Measurements from ENCODE around the gene CEP170.
"Not testable (repeated sequence)": the region's sequence is repeated elsewhere in the genome, so short reads cannot be mapped to it uniquely, and the experiment has no call there.

The CEP170 gene

GRCh38 chr1:243183176-243183575 lies 71.9 kb downstream of the CEP170 start:
- H3K4me3 ChIP-seq (ENCODE audit: low read depth, low read length) = not testable (repeated sequence)

DNA sequence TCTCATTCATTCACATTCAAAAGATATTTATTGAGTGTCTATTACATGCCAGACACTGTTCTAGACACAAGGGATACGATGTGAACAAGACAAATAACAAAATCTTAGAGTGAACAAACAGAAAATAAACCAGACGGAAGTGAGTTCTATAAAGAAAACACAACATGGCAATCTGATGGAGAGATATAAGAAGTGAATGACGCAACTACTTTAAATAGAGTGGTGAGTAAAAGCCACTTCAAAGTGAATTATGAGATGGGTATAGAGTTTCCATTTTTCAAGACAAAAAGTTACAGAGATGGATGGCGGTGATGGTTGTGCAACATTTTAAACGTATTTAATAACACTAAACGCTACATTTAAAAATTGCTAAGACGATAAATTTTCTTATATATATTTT lies 75.4 kb downstream of the CEP170 start:
- TF ChIP-seq, protein P1, sequence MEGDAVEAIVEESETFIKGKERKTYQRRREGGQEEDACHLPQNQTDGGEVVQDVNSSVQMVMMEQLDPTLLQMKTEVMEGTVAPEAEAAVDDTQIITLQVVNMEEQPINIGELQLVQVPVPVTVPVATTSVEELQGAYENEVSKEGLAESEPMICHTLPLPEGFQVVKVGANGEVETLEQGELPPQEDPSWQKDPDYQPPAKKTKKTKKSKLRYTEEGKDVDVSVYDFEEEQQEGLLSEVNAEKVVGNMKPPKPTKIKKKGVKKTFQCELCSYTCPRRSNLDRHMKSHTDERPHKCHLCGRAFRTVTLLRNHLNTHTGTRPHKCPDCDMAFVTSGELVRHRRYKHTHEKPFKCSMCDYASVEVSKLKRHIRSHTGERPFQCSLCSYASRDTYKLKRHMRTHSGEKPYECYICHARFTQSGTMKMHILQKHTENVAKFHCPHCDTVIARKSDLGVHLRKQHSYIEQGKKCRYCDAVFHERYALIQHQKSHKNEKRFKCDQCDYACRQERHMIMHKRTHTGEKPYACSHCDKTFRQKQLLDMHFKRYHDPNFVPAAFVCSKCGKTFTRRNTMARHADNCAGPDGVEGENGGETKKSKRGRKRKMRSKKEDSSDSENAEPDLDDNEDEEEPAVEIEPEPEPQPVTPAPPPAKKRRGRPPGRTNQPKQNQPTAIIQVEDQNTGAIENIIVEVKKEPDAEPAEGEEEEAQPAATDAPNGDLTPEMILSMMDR (IDR thresholded peaks at IDR 0.05; ENCODE audit: borderline replicate concordance, insufficient read depth, low read depth, low read length) = no peak
- H3K4me3 ChIP-seq (ENCODE audit: low read depth, low read length) = no peak overlapping the region

GRCh38 chr1:243177792-243178191 lies 77.3 kb downstream of the CEP170 start:
- H3K4me3 ChIP-seq (ENCODE audit: low read depth, low read length) = not testable (repeated sequence)

GRCh38 chr1:243173758-243174369 lies 81.2 kb downstream of the CEP170 start:
- not testable (repeated sequence) for H3K4me3 ChIP-seq (ENCODE audit: low read depth, low read length)

DNA sequence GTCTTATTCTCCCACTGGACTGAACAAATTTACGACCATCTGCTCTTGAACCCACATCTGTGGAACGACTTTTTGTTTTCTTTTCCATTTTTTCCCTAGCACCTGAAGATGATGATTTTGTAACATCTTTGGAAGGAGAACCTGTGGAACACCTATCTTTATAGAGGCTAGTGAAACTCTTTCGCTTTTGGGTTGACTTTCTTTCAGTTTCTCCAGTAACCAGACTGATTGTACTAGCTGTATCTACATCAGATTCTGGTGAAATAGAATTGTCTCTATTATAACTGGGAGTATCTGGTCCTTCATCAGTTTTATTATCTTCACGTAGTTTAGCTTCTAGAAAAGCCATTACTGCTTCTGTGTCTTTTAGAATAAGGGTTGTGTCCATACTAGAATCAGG lies 90.2 kb downstream of the CEP170 start:
- H3K4me3 ChIP-seq (ENCODE audit: low read depth, low read length) = not testable (repeated sequence)

DNA sequence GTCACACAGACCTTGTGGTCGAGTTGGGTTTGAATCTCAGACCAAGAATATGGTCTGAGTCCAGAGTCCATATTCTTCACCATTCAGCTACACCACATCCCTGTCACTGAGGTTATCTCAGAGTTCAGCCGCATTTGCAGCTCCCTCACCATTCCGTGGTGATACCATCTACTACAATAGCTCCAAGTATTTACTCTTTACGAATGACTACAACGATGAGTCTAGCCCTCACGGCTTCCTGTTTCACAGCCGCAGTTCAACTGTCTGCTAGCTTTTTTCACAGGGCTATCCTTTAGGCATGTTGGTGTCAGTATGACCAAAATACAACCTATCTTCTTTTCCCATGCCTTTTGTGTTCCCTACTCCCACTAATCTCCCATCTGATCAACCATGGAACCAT lies 104.2 kb downstream of the CEP170 start:
- not testable (repeated sequence) for H3K4me3 ChIP-seq (ENCODE audit: low read depth, low read length)

- not testable (repeated sequence) for H3K4me3 ChIP-seq (ENCODE audit: low read depth, low read length)
These were observed 106.0 kb downstream of the CEP170 start for GRCh38 chr1:243149120-243149519.

DNA sequence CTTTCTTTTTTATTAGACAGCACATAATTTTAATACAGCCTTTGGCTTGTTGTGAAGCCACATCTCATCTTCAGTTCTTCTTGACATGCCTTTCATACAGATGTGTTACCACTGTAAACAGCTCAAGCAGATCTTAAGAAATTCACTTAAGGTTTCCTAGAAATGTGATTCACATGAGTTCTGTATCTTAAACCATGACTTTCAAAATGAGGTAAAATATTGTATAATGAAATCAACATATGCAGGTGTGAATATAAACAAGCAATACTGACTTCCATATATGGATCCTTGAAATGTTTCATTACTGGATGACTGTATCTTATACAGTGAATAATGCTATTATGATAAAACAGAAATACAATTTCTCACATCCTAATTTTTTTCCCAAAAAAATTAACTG lies 107.7 kb downstream of the CEP170 start:
- not testable (repeated sequence) for H3K4me3 ChIP-seq (ENCODE audit: low read depth, low read length)

DNA sequence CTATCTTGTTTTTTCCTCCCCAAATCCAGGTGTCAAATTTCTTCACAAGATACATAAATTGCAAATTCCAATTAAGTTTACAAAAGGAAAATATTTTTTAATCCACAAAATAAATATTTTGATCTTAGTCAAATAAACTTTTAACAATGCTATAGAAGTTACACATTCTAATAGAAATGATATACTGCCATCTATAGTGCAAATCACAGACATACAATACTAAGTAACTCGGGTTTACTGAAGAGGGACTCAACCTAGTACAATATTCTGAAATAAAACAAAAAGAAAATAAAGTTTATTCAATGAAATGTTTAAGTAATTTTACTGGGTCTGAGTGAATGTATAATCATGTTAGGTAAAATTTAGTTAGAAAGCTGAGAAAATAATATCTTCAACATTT lies 114.6 kb downstream of the CEP170 start:
- not testable (repeated sequence) for H3K4me3 ChIP-seq (ENCODE audit: low read depth, low read length)

- not testable (repeated sequence) for H3K4me3 ChIP-seq (ENCODE audit: low read depth, low read length)
These were observed 132.1 kb downstream of the CEP170 start for GRCh38 chr1:243122876-243123409.

DNA sequence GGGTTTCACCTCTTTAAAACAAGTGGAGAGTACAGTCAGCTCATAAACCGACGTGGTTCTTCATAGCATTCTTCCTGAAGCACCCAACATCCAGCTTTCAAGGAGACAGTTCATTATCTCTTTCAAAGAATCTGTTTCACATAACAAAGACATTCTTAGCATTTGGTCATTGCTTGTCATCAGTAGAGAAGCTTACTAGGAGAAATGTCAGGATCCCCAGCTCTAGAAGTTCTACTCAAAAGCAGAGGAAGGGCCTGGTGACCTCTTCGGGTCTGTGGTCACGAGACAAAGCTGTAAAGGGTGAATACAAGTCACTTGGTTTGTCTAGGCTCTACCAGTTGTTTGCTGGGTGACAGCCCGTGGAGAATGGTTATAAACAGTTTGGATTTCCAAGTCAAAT lies 133.1 kb downstream of the CEP170 start:
- H3K4me3 ChIP-seq (ENCODE audit: low read depth, low read length) = not testable (repeated sequence)

DNA sequence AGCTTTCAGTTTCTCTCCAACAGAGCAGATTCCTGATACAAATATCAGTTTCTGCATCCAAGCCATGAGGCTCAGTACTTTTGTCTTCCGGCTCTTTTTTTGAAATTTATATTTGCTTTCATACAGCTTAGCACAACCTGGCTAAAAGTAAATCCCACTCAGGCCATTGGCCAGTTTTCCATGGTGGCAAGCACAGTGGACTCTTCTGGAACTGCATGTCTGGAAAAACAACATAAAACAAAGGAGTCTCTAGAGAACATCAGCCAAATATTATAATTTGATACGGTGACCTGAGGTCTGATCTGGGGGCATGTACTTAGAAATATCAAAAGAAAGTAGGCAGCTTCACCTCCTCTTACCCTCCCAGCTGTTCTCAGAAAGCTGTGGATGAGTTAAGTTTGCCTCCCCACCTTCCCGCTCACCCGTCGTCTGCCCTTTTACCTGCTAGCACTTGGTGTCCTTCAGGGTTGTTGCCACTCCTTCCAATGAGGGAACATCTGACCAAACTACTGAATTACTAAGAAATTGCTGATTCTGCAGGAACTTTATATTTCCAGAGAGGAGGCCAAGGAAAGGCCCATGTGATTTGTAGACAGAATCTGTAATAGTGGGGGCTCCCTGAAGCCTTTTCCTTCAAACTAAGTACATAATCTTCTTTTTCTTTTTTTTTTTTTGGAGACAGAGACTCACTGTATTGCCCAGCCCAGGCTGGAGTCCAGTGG lies 136.3 kb downstream of the CEP170 start:
- not testable (repeated sequence) for H3K4me3 ChIP-seq (ENCODE audit: low read depth, low read length)

DNA sequence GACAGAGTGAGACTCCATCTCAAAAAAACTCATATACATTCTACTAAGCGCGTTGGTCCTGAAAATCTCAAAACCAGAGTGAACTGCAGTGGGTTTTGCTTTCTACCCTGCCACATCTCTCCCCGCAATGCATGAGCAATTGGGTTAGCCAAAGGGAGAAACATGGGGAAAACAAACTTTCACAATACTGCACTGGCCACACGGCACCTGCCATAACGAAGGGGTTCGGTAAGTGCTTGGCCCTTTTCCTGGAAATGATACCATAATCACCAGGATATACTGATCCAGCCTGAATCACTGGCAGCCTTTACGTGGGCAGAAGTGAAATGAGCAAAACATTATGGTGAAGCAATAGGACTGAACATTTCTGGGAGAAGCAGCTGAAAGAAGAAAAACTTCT lies 138.9 kb downstream of the CEP170 start:
- not testable (repeated sequence) for H3K4me3 ChIP-seq (ENCODE audit: low read depth, low read length)

DNA sequence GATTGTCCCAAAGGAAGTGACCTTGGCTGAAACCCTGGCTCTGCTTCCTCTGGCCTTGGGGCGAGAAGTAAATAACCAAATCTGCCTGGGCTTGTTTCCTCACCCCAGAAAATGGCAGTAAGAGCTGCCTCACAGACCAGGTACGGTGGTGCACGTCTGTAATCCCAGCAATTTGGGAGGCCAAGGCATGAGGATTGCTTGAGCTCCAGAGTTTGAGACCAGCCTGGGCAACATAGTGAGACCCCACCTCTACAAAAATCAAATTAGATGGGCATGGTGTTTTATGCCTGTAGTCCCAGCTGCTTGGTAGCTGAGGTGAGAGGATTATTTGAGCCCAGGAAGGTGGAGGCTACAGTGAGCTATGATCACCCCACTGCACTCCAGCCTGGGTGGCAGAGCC lies 140.3 kb downstream of the CEP170 start:
- not testable (repeated sequence) for H3K4me3 ChIP-seq (ENCODE audit: low read depth, low read length)

DNA sequence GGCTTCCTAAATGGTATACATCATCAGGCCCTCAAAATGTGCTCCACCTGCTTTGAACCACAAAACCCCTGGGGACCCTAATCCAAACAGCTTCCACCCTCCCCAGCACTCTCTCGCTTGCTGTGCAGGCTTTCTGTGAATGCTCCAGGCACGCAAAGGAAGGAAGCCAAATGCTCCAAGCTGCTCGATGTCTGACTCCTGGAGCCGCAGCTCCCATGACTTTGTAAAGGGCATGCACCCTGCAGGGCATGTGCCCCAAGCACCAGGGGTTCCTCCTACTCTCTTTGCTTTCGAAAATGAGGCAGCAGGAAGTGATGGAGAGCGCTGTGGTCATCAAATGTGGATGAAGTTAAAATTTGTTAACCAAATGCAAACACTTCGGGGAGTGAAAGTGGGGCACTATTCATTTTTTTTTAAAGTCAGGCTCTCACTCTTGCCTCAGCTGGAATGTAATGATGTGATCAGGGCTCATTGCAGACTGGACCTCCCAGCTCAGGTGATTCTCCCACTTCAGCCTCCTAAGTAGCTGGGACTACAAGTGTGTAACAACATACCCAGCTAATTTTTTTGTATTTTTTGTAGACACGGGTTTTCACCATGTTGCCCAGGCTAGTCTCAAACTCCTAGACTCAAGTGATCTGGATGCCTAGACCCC lies 140.9 kb downstream of the CEP170 start:
- not testable (repeated sequence) for H3K4me3 ChIP-seq (ENCODE audit: low read depth, low read length)

DNA sequence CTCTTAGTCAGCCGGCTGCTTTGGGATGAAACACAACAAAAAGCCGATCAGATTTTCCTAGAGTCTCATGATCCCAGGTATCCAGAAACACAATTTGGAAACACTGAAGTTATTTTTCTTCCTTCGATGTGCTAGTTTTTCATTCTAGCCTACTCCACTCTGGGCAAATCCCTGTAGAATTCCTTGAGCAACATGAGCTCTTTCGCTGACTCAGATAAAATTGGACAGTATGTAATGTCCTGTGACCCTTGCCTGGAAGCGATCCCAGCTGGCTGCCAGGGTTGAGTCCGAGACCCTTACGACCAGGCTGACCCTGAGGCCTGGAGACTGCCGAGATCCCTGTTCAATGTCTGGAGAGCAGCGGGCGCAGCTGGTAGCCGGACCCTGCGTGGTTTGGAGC lies 147.9 kb downstream of the CEP170 start:
- H3K4me3 ChIP-seq (ENCODE audit: low read depth, low read length) = not testable (repeated sequence)

DNA sequence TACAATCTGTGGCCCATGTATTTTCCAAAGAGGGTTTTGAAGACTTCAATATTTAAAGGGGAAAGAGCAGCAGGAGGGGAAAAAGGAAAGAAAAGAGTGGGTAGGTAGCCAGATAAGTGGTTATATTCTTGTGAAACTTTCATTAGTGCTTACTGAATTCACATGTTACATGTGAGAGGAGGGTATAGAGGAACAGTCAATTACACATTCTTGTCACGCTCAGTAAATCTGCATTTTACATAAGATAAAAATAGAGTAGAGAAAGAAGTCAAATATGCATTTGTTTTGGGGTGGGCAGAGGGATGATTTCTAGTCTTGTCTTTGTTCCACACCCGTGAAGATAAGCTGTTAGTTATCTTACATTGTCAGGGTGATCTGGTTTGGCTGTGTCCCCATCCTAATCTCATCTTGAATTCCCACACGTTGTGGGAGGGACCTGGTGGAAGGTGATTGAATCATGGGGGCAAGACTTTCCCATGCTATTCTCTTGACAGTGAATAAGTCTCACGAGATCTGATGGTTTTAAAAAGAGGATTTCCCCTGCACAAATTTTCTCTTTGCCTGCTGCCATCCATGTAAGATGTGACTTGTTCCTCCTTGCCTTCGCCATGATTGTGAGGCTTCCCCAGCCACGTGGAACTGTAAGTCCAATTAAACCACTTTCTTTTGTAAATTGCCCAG lies 149.3 kb downstream of the CEP170 start:
- not testable (repeated sequence) for H3K4me3 ChIP-seq (ENCODE audit: low read depth, low read length)

- not testable (repeated sequence) for H3K4me3 ChIP-seq (ENCODE audit: low read depth, low read length)
These were observed 150.0 kb downstream of the CEP170 start for GRCh38 chr1:243105104-243105503.

- H3K4me3 ChIP-seq (ENCODE audit: low read depth, low read length) = not testable (repeated sequence)
These were observed 150.6 kb downstream of the CEP170 start for GRCh38 chr1:243104452-243104851.

Data from GM12875 (cell line).